ENCODE results near the gene PPP2R2C.

DNA sequence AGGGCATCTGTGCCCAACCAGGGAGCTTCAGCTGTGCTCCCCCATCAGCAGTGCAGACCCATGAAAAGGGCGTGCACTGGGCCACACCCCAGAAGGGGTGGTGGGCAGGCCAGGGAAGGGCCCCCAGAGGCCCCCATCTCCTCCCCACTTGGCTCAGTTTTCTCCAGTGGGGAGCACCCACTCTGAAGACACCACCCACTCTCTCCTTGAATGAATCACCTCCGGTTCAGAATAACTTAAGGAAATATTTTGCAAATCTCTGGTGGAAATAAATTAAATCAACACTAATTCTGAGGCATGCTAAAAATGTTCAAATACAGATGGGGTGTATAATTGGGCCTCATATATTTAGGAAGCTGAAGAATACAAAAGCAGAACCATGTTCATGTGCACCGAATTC lies 41.3 kb upstream of the PPP2R2C start:
- TF ChIP-seq, protein P1, sequence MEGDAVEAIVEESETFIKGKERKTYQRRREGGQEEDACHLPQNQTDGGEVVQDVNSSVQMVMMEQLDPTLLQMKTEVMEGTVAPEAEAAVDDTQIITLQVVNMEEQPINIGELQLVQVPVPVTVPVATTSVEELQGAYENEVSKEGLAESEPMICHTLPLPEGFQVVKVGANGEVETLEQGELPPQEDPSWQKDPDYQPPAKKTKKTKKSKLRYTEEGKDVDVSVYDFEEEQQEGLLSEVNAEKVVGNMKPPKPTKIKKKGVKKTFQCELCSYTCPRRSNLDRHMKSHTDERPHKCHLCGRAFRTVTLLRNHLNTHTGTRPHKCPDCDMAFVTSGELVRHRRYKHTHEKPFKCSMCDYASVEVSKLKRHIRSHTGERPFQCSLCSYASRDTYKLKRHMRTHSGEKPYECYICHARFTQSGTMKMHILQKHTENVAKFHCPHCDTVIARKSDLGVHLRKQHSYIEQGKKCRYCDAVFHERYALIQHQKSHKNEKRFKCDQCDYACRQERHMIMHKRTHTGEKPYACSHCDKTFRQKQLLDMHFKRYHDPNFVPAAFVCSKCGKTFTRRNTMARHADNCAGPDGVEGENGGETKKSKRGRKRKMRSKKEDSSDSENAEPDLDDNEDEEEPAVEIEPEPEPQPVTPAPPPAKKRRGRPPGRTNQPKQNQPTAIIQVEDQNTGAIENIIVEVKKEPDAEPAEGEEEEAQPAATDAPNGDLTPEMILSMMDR (conservative IDR thresholded peaks at IDR 0.05; ENCODE audit: low read length): no peak
- no peak for TF ChIP-seq EZH2phosphoT487 (IDR thresholded peaks at IDR 0.05; ENCODE audit: borderline replicate concordance, low read depth, low read length)

All from OCI-LY7 (cell line).